Skin of body (tissue), 2 donors: Measurements from ENCODE around the gene RCE1. TPM values are rescaled to one million over a fixed set of nuclear protein-coding genes. Genes with fewer than 3 reads are reported as not detected.

Source experiments
- DNase-seq: peaks from one replicate; lab custom pipeline; 2025; lab: John Stamatoyannopoulos, UW
- total RNA-seq: library from RNA; depleted of rRNA; stranded (reverse); fragments of >200 nt; gene quantifications from one replicate; pipeline ENCODE4 v1.2.3, GENCODE V29; 2014

The RCE1 gene
- total RNA-seq, 1 donor from 2014 or later, result 15.4 TPM

DNA sequence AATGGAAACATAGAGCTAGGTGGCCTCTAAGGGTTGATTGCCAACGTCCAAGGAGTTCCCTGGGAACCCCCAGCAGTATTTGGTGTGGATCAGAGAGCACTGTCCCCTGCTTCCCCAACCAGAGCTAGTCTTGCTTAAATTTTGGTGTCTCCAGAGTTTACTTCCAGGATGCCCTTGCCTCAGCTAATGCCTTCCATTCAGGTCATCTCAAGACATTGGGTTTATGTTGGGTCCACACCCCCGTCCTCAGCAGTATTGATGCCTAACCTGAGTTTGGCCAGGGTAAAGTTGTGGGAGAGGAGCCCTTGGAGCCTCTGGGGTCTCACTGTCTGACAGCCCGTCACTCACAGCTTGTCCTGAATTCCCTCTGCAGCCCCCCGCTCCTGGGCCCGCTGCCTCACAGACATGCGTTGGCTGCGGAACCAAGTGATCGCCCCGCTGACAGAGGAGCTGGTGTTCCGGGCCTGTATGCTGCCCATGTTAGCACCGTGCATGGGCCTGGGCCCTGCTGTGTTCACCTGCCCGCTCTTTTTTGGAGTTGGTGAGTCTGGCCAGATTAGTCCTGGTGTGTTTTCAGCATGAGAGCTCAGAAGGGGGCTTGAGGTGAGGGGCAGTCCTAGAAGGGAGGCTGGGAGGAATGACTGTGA is 1.4 kb downstream of the RCE1 start:
- DNase-seq, result no peak

DNA sequence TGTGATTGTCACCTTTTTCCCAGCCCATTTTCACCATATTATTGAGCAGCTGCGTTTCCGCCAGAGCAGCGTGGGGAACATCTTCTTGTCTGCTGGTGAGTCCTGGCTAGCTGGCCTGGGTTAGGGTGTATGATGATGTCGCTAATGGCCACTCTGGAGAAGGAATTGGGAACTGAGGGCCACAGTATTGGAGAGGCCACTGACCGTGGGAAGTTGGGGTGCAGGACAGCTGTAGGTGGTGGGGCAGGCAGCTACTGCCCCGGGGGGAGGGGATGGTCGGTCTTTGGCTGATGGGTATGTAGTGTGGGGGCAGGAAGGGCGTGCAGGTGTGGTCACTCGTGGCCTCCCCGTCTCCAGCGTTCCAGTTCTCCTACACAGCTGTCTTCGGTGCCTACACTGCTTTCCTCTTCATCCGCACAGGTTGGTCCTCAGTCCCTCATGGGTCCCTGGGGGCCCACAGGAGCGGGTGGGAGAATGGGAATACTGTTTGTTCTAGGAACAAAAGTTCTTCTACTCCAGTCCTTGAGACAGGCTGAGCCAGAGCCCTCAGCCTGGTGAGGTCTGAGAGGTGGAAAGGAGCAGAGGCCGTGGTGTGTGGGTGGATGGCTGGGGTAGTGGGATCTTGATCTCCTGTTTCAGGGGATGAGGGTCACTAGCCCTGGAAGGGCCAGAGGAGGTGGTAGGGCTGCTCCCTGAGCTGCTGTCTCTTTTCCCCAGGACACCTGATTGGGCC is 2.1 kb downstream of the RCE1 start:
- DNase-seq, result no peak

DNA sequence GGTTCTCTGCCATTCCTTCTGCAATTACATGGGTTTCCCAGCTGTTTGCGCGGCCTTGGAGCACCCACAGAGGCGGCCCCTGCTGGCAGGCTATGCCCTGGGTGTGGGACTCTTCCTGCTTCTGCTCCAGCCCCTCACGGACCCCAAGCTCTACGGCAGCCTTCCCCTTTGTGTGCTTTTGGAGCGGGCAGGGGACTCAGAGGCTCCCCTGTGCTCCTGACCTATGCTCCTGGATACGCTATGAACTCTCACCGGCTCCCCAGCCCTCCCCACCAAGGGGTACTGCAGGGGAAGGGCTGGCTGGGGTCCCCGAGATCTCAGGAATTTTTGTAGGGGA is 2.6 kb downstream of the RCE1 start:
- DNase-seq, result no peak

DNA sequence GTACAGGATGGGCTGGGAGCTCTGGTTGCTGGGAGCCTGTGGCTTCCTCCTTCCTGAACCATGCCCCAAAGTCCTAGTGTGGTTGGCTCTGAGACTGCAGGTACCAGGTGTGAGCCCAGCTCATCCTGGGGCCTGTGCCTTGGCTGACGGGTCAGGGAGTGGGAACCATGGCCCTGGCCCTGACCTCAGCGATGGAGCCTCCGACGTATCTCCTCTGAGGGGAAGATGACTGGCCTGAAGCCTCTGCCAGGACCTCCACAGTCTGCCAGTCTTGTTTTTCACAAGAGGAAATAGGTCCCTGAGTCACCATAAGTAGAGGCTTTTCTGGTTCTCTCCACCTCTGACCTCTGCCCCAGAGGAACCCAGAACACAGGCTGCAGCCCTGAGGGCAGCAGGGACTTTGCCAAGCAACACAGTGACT is 3.4 kb downstream of the RCE1 start:
- DNase-seq, result no peak

DNA sequence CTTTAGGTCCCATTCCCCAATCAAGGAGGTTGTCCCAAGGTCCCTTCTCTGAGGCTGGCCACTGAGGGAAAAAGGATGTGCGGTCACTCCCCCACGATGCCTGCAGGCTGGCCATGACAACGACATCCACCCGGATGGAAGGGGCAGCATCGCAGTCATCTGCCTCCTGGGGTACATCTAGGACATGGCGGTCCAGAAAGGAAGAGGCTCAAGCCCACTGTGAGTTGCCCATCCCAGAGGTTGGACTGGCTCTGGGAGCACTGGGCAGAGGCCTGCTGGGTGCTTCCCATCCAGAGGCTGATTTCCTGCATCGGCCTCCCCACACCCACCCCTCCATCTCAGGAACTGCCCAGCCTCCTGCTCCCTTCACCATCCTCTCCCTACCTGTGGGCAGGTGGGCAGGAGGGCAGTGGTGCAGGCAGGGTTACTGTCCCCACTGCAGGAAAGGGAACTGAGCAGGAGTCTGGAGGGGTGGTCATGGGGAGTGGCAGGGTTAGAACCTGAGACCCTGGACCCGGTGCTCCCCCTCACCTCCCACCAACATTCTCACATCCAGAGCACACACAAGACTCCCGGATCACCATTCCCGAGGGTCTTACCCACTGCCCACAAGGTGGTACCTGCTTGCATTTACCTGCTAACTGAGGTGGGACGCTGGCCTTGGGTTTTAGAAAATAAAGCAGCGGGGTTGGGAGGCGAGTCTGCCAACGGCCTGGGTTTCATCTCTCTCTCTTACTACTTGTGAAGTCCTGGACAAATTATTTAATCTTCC is 4.4 kb downstream of the RCE1 start:
- no peak for DNase-seq

DNA sequence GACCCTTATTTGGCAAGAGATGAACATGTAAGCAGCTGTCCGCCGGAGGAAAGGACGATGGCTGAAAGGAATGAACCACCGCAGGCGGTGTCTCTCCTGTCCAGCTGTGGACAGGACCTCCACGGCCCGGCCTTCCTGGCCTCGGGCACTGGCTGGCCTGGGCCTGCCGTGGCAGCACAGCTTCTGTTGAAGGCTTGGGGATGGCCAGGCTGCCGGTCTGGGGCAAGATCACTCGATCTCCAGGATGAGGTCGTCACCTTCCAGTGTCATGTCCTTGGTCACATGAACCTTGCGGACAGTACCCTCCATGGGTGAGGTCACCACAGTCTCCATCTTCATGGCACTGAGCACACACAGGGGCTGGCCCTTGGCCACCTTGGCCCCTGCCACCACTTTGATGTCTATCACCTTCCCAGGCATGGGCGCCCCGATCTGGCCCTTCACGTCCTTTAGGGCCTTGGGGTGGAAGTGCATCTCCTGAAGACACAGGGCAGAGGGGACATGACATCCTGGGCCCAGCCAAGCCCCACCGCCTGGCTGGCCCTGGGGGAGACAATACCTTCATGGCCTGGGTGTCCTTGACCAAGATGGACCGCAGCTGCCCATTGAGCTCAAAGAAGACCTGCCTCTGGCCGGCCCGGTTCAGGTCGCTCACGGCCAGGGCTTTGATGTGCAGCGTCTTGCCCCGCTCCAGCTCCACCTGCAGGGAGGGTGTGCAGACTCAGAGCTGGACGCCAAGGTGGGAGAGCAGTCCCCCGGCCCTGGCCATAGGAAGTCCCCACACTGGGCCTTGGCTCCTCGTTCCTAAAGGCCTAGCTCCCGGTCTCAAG is 5.6 kb downstream of the RCE1 start:
- no peak for DNase-seq

- DNase-seq, result no peak
Measured at GRCh38 chr11:66849501-66850234, 6.4 kb downstream of the RCE1 start.

GRCh38 chr11:66850235-66850587 is 7.0 kb downstream of the RCE1 start:
- no peak for DNase-seq

DNA sequence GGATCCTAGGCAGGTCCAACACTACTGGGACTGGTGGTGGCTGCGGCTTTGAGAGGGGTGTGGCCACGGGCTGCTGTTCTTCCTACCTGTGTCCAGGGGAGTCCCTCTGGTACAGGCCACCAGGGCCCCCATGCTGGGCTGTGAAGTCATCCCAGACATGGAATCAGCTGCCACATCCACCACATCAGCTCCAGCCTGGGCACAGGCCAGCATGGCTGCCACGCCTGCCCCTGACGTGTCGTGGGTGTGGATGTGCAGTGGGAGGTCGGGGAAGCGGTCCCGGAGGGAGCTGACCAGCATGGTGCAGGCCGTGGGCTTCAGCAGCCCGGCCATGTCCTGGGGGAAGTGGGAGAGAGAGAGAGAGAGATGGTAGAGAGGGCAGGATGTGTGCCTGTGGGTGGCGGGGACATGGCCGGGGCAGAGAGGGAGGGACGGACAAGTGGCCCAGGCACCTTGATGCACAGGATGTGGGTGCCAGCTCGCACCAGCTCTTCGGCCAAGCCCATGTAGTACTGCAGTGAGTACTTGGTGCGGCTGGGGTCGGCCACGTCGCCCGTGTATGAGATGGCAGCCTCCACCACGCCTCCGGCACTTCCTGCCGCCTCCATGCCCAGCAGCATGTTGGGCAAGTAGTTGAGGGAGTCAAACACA is 7.5 kb downstream of the RCE1 start:
- DNase-seq, result no peak

DNA sequence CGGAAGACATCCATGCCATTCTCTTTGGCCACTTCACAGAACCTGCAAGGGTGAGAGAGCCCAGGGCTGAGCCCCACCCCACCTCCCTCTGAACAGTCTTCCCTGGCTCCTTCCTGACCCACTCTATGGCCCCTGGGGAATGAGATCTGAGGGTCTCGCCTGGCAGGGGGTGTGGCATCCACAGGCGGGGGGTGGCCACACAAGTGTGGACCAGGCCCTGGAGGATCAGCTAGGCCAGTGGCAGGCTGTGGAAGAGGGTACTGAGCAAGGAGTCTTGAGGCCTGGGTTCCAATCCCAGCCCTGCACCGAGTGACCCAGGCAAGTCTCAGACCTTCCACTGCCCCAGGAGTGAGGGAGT is 8.0 kb downstream of the RCE1 start:
- no peak for DNase-seq

DNA sequence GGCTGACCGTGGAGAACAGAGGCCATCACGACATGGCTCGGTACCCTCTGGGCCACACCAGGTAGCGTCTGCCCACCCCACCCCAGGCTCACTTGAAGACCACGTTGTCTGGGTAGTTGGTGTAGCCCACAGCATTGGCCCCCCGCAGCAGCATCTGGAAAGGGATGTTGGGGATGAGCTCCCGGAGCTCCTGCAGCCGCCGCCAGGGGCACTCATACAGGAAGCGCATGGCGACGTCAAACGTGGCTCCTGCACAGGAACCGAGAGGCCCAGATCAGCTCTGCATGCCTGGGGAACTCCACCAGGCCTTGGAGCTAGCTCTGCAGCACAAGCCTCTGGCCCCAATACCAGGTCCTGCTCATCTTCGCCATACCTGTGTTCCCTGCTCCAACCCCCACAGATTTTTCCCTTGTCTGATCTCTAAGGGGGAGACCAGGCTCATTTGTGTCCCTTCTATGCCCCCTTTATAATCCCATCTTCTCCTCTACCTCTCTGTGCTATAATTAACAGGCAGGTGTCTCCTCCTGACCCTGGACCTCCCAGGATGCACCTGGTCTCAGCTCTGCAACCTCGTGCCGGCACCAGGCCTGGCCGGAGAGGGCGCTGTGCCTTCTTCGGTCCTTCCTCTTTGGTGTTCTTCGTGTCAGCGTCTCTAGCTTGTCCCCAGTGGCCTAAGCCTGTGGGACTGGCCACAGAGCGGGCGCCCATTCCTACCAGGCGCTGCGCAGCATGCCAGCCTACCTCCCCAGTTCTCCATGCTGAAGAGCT is 8.6 kb downstream of the RCE1 start:
- no peak for DNase-seq

DNA sequence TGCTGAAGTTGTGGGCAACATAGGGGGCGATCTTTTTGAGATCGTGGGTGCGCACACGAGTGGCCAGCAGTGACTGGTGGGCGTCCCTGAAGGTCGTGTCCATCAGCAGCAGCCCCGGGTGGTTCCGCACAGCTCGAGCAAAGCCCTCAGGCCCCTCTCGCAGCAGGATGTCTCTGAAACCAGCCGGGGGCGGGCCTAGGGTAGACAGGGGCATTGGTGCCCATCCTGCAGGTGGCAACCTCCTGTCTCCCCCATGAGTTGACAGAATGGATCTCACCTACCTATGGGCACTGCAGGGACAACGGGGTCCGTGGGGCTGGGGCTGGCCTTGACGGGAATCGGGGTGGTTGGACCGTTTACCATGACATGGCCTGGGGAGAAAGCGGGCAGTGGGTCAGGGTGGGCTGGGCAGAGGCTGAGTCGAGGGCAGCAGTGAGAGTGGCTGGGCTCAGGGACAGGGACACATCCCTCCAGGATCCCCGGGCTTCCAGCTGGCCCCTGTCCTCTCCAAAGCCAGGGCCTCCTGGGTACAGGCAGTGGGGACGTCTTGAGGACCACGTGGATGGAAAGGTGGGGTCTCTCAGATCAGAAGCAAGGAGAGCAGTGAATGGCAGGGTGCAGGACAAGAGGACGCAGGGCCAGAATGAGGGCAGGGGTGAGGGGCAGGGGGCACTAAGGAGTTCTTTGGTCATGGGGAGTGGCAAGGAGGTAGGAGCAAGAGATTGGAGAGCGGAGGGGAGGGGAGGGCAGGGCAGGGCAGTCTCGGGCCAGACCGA is 9.4 kb downstream of the RCE1 start:
- DNase-seq, result no peak

GRCh38 chr11:66853242-66854229 is 10.3 kb downstream of the RCE1 start:
- no peak for DNase-seq

GRCh38 chr11:66854231-66854661 is 11.0 kb downstream of the RCE1 start:
- no peak for DNase-seq

- no peak for DNase-seq
Measured at GRCh38 chr11:66854729-66855211, 11.5 kb downstream of the RCE1 start.

GRCh38 chr11:66855574-66856495 is 12.6 kb downstream of the RCE1 start:
- DNase-seq, result peak; percentile 89
